ENCODE results near the gene CBFA2T3.

GRCh38 chr16:88844419-88845036 is 132.5 kb downstream of the CBFA2T3 start:
- TF ChIP-seq, protein P1, sequence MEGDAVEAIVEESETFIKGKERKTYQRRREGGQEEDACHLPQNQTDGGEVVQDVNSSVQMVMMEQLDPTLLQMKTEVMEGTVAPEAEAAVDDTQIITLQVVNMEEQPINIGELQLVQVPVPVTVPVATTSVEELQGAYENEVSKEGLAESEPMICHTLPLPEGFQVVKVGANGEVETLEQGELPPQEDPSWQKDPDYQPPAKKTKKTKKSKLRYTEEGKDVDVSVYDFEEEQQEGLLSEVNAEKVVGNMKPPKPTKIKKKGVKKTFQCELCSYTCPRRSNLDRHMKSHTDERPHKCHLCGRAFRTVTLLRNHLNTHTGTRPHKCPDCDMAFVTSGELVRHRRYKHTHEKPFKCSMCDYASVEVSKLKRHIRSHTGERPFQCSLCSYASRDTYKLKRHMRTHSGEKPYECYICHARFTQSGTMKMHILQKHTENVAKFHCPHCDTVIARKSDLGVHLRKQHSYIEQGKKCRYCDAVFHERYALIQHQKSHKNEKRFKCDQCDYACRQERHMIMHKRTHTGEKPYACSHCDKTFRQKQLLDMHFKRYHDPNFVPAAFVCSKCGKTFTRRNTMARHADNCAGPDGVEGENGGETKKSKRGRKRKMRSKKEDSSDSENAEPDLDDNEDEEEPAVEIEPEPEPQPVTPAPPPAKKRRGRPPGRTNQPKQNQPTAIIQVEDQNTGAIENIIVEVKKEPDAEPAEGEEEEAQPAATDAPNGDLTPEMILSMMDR (IDR thresholded peaks at IDR 0.05; ENCODE audit: insufficient read depth, low read depth, low read length), result no peak
- no peak for TF ChIP-seq EZH2 (IDR thresholded peaks at IDR 0.05; ENCODE audit: insufficient read depth, low read length)

All from astrocyte (in vitro differentiated cells and primary cell).